Lower leg skin (tissue), 4 donors: ENCODE results near the gene APLF. TPM values are rescaled to one million over a fixed set of nuclear protein-coding genes. Genes with fewer than 3 reads are reported as not detected.
A peak's percentile ranks its signal among the peaks of the same experiment; 100 is the strongest.

Experiments
- DNase-seq, 2 donors: peaks; one replicate each; pipeline ENCODE4 v3.0.0-alpha.2; 2019; ENCODE audit warnings: low spot score in 2 of 2
- H3K4me3 ChIP-seq: fragments of 200-600 bp; sonication (generic); 2 replicates; pipeline ENCODE4 v1.5.1; 2017; ENCODE audit warnings: mild to moderate bottlenecking, low read depth; ENCODE audit not compliant: poor library complexity, severe bottlenecking
- POLR2A ChIP-seq, 2 donors: fragments of 450-650 bp; IDR thresholded peaks; one replicate each; pipeline ENCODE4 v1.6.1; 2016 to 2017; ENCODE audit warnings: antibody characterized with exemption in 2 of 2, mild to moderate bottlenecking in 1 of 2, moderate library complexity in 1 of 2
- WGBS, 2 donors: methylation state at CpG; one replicate each; pipeline ENCODE4 v1.1.5; 2018; 5-methylcytosine and 5-hydroxymethylcytosine counted together
- intact Hi-C: fragments of 100-400 bp; cut with DNase I; formaldehyde crosslinking; loops from one replicate; pipeline ENCODE4 v1.15.0; 2023; ENCODE audit warnings: low total_unique reads
- total RNA-seq, 4 donors: library from RNA; depleted of rRNA; stranded (reverse); fragments of >200 nt; gene quantifications; one replicate each; pipeline ENCODE4 v1.1.0, GENCODE V29; 2016
- TF ChIP-seq, protein P1 (sequence below), 3 donors: fragments of 450-650 bp; IDR thresholded peaks; one replicate each; pipeline ENCODE4 v1.5.1; 2016; ENCODE audit warnings: antibody characterized with exemption in 3 of 3, mild to moderate bottlenecking in 3 of 3, moderate library complexity in 2 of 3

The APLF gene, protein sequence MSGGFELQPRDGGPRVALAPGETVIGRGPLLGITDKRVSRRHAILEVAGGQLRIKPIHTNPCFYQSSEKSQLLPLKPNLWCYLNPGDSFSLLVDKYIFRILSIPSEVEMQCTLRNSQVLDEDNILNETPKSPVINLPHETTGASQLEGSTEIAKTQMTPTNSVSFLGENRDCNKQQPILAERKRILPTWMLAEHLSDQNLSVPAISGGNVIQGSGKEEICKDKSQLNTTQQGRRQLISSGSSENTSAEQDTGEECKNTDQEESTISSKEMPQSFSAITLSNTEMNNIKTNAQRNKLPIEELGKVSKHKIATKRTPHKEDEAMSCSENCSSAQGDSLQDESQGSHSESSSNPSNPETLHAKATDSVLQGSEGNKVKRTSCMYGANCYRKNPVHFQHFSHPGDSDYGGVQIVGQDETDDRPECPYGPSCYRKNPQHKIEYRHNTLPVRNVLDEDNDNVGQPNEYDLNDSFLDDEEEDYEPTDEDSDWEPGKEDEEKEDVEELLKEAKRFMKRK
- 10 to 100 TPM in 2 of 4 donors, 1 to 10 TPM in 2; 7.5 to 12.9 (median 9.5) TPM for total RNA-seq

DNA sequence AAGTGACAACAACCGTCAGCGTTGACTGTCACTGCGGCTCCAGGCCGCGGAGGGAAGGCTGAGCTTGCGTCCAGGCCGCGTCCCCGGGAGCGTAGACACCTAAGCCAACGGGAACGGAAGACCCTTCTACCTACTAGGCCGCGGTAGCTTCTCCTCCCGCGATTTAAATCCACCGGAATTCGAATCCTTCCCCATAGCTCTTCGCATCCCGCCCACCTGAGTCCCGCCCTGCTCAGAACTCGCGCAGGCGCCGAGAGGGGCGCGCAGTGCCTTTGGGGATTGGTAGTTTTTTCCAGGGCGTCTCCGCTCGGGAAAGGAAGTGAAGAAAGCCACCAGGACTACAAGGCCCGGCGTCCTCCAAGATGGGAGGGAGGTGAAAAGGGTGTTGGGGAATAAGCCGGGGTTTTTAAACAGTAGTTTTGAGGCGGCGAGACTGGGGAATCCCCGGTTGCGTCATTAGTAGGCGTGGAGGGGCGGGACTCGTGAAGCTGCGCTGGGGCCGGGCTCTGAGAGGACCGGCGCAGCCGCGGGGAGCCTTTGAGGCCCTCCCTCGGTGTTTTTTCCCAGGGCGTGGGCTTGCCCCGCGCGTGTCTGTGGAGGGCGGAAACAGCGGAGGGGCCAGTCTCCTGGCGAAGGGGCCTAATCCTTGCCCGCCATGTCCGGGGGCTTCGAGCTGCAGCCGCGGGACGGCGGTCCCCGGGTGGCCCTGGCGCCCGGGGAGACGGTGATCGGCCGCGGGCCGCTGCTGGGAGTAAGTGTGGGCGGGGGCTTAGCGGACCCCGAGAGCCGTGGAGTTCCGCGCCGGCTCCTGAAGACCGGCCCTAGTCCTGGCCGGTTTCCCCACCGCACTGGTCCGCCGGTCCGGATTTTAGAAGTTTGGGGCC is at the start of gene APLF, which contains the start of gene FBXO48:
APLF (plus strand) TSS at position 509 of the 884 bp plus-strand sequence; CDS start at position 656, 147 bp downstream.
FBXO48 (minus strand) TSS at position 218 of the 884 bp plus-strand sequence. CDS start 2,149 bp downstream, outside the sequence.
- TF ChIP-seq, protein P1, sequence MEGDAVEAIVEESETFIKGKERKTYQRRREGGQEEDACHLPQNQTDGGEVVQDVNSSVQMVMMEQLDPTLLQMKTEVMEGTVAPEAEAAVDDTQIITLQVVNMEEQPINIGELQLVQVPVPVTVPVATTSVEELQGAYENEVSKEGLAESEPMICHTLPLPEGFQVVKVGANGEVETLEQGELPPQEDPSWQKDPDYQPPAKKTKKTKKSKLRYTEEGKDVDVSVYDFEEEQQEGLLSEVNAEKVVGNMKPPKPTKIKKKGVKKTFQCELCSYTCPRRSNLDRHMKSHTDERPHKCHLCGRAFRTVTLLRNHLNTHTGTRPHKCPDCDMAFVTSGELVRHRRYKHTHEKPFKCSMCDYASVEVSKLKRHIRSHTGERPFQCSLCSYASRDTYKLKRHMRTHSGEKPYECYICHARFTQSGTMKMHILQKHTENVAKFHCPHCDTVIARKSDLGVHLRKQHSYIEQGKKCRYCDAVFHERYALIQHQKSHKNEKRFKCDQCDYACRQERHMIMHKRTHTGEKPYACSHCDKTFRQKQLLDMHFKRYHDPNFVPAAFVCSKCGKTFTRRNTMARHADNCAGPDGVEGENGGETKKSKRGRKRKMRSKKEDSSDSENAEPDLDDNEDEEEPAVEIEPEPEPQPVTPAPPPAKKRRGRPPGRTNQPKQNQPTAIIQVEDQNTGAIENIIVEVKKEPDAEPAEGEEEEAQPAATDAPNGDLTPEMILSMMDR (IDR thresholded peaks at IDR 0.05): no peak
- no peak for TF ChIP-seq POLR2A (IDR thresholded peaks at IDR 0.05)
- DNase-seq: peak; percentile 99
- intact Hi-C loops: loop anchor here (10.0 kb wide), 2 partner anchors 257 to 437 kb away; no protein-coding TSS in a partner anchor
- peak within 1 kb of the TSS; percentile 68 for H3K4me3 ChIP-seq
- 0 to 1% methylated on average over 46 to 62 of the region's 82 CpGs for WGBS, 2 donors

DNA sequence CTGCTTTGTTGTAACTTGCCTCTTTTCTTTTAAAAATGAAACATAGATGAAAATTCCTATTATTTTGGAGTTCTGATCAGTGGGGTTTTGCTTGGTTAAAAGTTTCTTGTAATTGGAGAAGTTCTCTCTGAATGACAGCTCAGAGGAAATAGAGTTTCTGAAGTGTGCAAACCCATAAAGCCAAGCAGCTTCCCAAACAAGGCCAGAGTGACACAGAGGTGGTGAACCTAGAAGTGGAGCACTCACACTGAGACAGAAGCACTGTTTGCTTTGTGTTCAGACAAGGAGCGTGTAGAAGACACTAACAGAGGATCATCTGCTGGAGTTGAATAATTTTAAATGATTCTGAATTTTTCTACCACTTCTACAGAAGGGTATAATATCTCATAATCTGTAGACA is 49.5 kb upstream of the APLF start:
- no peak overlapping the region for H3K4me3 ChIP-seq
- intact Hi-C loops: no loop called here
- no peak for DNase-seq
- TF ChIP-seq, protein P1 (IDR thresholded peaks at IDR 0.05): no peak
- TF ChIP-seq POLR2A (IDR thresholded peaks at IDR 0.05): no peak
- 61 to 81% methylated on average over 1 of the region's 1 CpG for WGBS, 2 donors

DNA sequence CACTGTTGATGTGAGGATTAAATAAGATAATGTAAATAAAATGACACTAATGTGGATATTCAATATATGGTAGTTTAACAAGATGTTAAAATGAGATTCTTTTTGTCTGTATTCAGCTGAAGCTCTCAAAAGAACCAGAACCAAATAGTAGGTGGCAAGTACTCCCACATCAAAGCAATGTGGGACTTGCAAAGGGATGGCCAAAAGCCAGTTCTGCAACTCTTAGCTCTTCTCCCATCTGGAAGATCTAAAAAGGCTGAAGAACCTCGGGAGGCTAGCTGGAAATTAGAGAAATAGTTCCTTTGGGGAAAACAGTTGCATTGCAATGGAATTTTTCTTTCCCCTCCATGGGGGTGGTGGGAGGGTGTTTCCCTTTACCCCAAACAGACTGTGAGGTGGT is 49.0 kb upstream of the APLF start:
- no peak for DNase-seq
- TF ChIP-seq POLR2A (IDR thresholded peaks at IDR 0.05): no peak
- TF ChIP-seq, protein P1 (IDR thresholded peaks at IDR 0.05): no peak
- WGBS, 2 donors: 40 to 42% methylated on average over 1 of the region's 1 CpG
- no peak overlapping the region for H3K4me3 ChIP-seq
- intact Hi-C loops: no loop called here

DNA sequence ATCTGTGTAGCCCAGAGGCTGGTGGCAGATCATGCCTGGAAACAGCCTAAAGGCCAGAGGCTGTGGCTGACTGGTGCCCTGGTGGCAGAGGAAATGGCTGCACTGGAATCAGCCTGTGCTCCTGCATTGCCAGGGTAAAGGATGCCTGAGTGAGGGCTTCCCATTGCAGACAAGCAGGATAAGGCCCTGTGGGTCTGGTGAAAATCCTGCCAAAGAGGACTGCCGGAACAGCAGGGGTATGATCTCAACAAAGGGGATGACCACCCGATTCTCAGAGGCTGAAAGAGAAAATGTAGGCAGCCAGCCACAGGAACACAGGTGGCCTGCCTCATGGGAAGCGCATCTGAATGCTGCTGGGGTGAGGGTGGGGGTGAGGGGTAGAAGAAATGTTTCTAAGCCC is 48.5 kb upstream of the APLF start:
- TF ChIP-seq, protein P1 (IDR thresholded peaks at IDR 0.05): no peak
- no peak for TF ChIP-seq POLR2A (IDR thresholded peaks at IDR 0.05)
- DNase-seq: no peak
- WGBS, 2 donors: 84 to 96% methylated on average over 3 of the region's 3 CpGs
- H3K4me3 ChIP-seq: no peak overlapping the region
- intact Hi-C loops: no loop called here

DNA sequence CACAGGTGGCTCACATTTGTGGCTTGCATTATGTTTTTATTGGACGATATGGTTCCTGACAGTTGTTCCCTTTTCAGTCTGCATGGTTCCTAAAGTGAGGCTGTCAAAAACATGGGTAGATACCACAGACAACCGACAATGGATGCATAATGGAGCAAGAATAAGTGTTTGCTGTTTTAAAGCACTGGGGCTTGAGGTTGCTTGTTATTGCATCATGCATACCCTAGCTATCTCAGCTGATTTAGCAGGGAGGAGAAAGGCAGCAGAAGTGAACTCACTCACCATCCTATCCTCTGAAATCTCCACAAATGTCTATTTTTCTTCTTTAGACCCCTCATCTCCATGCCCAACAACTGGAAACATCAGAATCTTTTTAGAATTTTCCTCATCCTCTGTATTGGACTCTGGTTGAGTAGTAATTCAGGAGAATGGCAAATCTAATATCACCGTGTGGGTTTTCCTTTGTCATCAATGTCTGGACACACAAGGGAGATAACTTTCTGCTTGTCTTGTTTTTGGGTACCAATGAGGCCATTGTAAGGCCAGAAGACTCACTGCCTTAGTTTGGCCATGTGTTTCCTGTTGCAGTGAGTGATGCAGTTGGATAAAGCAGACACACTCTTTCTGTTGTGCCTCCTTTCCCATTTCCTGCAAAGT is 47.0 kb upstream of the APLF start:
- intact Hi-C loops: no loop called here
- WGBS, 2 donors: 74 to 83% methylated on average over 3 of the region's 3 CpGs
- no peak overlapping the region for H3K4me3 ChIP-seq
- DNase-seq: no peak
- TF ChIP-seq POLR2A (IDR thresholded peaks at IDR 0.05): no peak
- TF ChIP-seq, protein P1 (IDR thresholded peaks at IDR 0.05): no peak
